Gastrocnemius medialis (tissue), 4 donors: ENCODE measurements around the gene PLPPR1.

ENCODE experiments used
- POLR2A ChIP-seq, 2 donors: fragments of 450-650 bp; IDR thresholded peaks; one replicate each; pipeline ENCODE4 v1.6.1; 2017; ENCODE audit warnings: antibody characterized with exemption in 2 of 2, mild to moderate bottlenecking in 2 of 2, moderate library complexity in 2 of 2
- TF ChIP-seq, protein P1 (sequence below), 5 experiments: fragments of 450-650 bp in 3 of 5; fragments of 200-600 bp in 2 of 5; sonication (generic) in 2 of 5; IDR thresholded peaks in 4 of 5; conservative IDR thresholded peaks in 1 of 5; 1 replicate in 4 of 5; 2 replicates in 1 of 5; pipeline ENCODE4 v1.5.1; 2016 to 2019; ENCODE audit warnings: antibody characterized with exemption in 5 of 5, mild to moderate bottlenecking in 3 of 5, moderate library complexity in 3 of 5

DNA sequence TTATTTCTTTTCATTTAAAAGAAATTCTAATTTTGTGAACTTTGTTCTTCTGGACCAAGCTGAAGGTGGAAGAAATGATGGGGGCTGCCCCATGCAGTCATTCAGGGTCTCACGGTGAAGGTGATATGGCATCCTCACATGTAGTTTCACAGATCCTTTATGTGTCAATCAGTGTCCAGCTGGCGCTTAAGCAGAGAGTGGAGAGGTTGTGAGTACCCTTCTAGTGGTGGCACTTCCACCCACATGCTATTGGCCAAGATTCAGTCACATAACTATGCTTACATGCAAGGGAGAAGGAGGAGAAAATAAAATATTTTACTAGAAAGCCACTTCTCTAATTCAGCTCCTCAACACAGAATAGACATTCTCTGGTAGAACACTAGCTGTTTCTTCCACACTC, 34.7 kb downstream of the PLPPR1 start:
- TF ChIP-seq, protein P1, sequence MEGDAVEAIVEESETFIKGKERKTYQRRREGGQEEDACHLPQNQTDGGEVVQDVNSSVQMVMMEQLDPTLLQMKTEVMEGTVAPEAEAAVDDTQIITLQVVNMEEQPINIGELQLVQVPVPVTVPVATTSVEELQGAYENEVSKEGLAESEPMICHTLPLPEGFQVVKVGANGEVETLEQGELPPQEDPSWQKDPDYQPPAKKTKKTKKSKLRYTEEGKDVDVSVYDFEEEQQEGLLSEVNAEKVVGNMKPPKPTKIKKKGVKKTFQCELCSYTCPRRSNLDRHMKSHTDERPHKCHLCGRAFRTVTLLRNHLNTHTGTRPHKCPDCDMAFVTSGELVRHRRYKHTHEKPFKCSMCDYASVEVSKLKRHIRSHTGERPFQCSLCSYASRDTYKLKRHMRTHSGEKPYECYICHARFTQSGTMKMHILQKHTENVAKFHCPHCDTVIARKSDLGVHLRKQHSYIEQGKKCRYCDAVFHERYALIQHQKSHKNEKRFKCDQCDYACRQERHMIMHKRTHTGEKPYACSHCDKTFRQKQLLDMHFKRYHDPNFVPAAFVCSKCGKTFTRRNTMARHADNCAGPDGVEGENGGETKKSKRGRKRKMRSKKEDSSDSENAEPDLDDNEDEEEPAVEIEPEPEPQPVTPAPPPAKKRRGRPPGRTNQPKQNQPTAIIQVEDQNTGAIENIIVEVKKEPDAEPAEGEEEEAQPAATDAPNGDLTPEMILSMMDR (IDR thresholded peaks at IDR 0.05 in 4 of 5, conservative IDR thresholded peaks at IDR 0.05 in 1 of 5) = no peak
- TF ChIP-seq POLR2A (IDR thresholded peaks at IDR 0.05) = no peak
